ENCODE measurements around the gene TRIM14. TPM values are rescaled to one million over a fixed set of nuclear protein-coding genes. Genes with fewer than 3 reads are reported as not detected.
"Not testable (repeated sequence)": the region's sequence is repeated elsewhere in the genome, so short reads cannot be mapped to it uniquely, and the experiment has no call there.

The TRIM14 gene
- total and polyA plus RNA-seq, 2 of the 13 experiments (the other 11 are each of a cell fraction or from before 2014, with no cell fraction given), result 9.2 to 13.0 TPM

- in situ Hi-C loops (cut with HindIII; ENCODE audit: extremely low pct_ligation_motif_present, low pct_unique_long_range_greater_than_20kb); H3K4me2 ChIP-seq (ENCODE audit: low read depth, low read length); H3K27ac ChIP-seq (ENCODE audit: extremely low read length, insufficient read depth, low read length); ATAC-seq; DNase-seq (ENCODE audit: low spot score); BruUV-seq (replicated peaks); H3K4me3 ChIP-seq (replicated peaks in 1 of 3; ENCODE audit: insufficient read depth in 1 of 3, low read depth in 2 of 3, low read length in 3 of 3); FAIRE-seq; H3K79me2 ChIP-seq (ENCODE audit: insufficient read depth, low read length); H3K9ac ChIP-seq (ENCODE audit: insufficient read depth, low read depth, low read length); intact Hi-C loops (cut with micrococcal nuclease; ENCODE audit: unreplicated experiment); H2AFZ ChIP-seq (ENCODE audit: low read length); H3K4me1 ChIP-seq (ENCODE audit: insufficient read depth, low read length); H3K27me3 ChIP-seq (ENCODE audit: control insufficient read depth in 1 of 2, insufficient read depth in 2 of 2, low read length in 2 of 2); H3K9me3 ChIP-seq (ENCODE audit: low read length); CTCF ChIA-PET (ENCODE audit: low intra/inter-chr PET ratio, low total read pairs); H4K20me1 ChIP-seq (ENCODE audit: insufficient read depth, low read length): not testable (repeated sequence)
- POLR2A ChIA-PET, result interaction anchor here (1.1 kb wide), 1 partner anchor 12 kb away, joined by 3 read pairs; no protein-coding TSS in a partner anchor
- 90% methylated on average over 4 of the region's 4 CpGs for WGBS (ENCODE audit: low lambda C conversion rate)
- peaks cover 15 to 59% of the 10 kb centered on the region in 2 experiments; a peak in 4 of 5 replicates for H3K36me3 ChIP-seq (replicated peaks in 1 of 2; ENCODE audit: control insufficient read depth in 1 of 2, insufficient read depth in 2 of 2, low read length in 2 of 2)
Observed at GRCh38 chr9:98130060-98130459, 11.0 kb upstream of the TRIM14 start.

- TF ChIP-seq SRSF9 (IDR thresholded peaks at IDR 0.05; ENCODE audit: borderline replicate concordance, insufficient read depth, low read depth, low read length, poor library complexity, severe bottlenecking) (no peak), NCOR1 (IDR thresholded peaks at IDR 0.05; ENCODE audit: borderline replicate concordance, low read length) (no peak), ZBTB7B (CRISPR knock-in tag; IDR thresholded peaks at IDR 0.05) (no peak), SP2 (CRISPR knock-in tag; IDR thresholded peaks at IDR 0.05) (no peak), RBAK (CRISPR knock-in tag; IDR thresholded peaks at IDR 0.05) (no peak)
Observed at GRCh38 chr9:98129451-98129881, 10.4 kb upstream of the TRIM14 start.

More at GRCh38 chr9:98129451-98129881, 10.4 kb upstream of the TRIM14 start:
- FAIRE-seq (no peak), ATAC-seq (no peak), DNase-seq (ENCODE audit: low spot score) (no peak)
- 95% methylated on average over 10 of the region's 10 CpGs for WGBS (ENCODE audit: low lambda C conversion rate)
- Histone ChIP-seq H4K20me1 (ENCODE audit: insufficient read depth, low read length) (no peaks in the 10 kb centered on the region), H3K79me2 (ENCODE audit: insufficient read depth, low read length) (no peaks in the 10 kb centered on the region), H3K4me3 (replicated peaks in 1 of 3; ENCODE audit: insufficient read depth in 1 of 3, low read depth in 2 of 3, low read length in 3 of 3) (no peak overlapping the region), H3K27ac (ENCODE audit: extremely low read length, insufficient read depth, low read length) (no peak overlapping the region), H3K9me3 (ENCODE audit: low read length) (no peaks in the 10 kb centered on the region), H3K4me1 (ENCODE audit: insufficient read depth, low read length) (no peaks in the 10 kb centered on the region), H3K9ac (ENCODE audit: insufficient read depth, low read depth, low read length) (no peak overlapping the region), H3K27me3 (ENCODE audit: control insufficient read depth in 1 of 2, insufficient read depth in 2 of 2, low read length in 2 of 2) (no peaks in the 10 kb centered on the region), H2AFZ (ENCODE audit: low read length) (no peak overlapping the region), H3K36me3 (replicated peaks in 1 of 2; ENCODE audit: control insufficient read depth in 1 of 2, insufficient read depth in 2 of 2, low read length in 2 of 2) (peaks cover 15 to 59% of the 10 kb centered on the region in 2 experiments; a peak in 4 of 5 replicates), H3K4me2 (ENCODE audit: low read depth, low read length) (no peak overlapping the region)
- intact Hi-C loops (cut with micrococcal nuclease; ENCODE audit: unreplicated experiment) (no loop called here), in situ Hi-C loops (cut with HindIII; ENCODE audit: extremely low pct_ligation_motif_present, low pct_unique_long_range_greater_than_20kb) (no loop called here)
- BruUV-seq (replicated peaks), result no TSS peak
- ChIA-PET POLR2A (interaction anchor here (1.1 kb wide), 1 partner anchor 11 kb away, joined by 3 read pairs; no protein-coding TSS in a partner anchor), CTCF (ENCODE audit: low intra/inter-chr PET ratio, low total read pairs) (no interaction called here)

Data from HepG2 (cell line).